Left renal cortex interstitium (tissue), 4 donors: ENCODE data around the gene CACNA1C. TPM values are rescaled to one million over a fixed set of nuclear protein-coding genes. Genes with fewer than 3 reads are reported as not detected.

Source experiments
- DNase-seq, 4 donors: peaks; one replicate each; pipeline ENCODE4 v3.0.0-alpha.2; 2013; ENCODE audit warnings: low read depth in 4 of 4, low spot score in 2 of 4, missing footprints in 1 of 4
- polyA plus RNA-seq, 4 donors: library from polyadenylated mRNA; unstranded; fragments of 120-200 nt; gene quantifications; one replicate each; pipeline ENCODE4 v1.2.1, GENCODE V29; 2013; ENCODE audit not compliant: insufficient read length in 4 of 4

The CACNA1C gene
- polyA plus RNA-seq, 4 donors = 6.4 to 13.1 (median 8.9) TPM

- no peak for DNase-seq
These were observed 137.3 kb downstream of the CACNA1C start for GRCh38 chr12:2190085-2190484.

- no peak for DNase-seq
These were observed 138.2 kb downstream of the CACNA1C start for GRCh38 chr12:2190896-2191533.

DNA sequence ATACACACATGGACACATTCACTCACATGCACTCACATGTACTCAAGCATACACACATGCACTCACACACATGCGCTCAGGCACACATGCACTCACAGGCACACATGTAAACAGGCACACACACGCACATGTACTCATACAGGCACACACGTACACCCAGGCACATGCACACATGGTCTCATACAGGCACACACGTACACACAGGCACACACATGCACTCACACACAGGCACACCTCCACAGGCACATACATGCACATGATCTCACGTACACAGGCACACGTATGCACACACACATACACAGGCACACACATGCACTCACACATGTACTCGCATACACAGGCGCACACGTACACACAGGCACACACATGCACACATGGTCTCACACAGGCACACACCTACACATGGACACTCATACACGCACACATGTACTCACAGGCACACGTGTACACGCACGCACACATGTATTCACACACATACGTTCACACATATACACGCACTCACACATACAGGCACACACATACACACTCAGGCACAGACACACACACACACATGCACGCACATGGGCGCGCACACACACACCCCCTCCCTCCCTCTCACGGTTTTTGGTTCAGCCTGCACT is 138.9 kb downstream of the CACNA1C start:
- DNase-seq = no peak

DNA sequence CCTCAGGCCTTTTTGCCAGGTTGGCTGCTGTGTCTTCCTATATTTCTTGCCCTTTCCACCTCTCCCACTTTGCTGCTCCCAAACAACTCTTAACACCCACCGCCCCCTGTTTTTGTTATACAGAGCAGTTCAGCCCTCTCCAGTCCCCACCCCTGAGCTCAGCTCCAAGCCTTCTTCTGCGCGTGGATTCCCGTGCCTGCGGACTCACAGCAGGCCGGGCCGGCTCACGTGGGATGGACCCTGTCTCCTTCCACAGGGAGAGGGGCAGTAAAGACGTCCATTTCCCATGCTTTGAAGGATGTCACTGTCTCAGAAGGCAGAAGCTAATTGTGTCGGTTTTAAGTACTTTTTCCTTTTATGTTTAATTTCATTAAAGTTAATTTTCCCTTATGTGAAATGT is 139.4 kb downstream of the CACNA1C start:
- DNase-seq = no peak

GRCh38 chr12:2194060-2194459 is 141.3 kb downstream of the CACNA1C start:
- no peak for DNase-seq

GRCh38 chr12:2194571-2194970 is 141.8 kb downstream of the CACNA1C start:
- DNase-seq = no peak

GRCh38 chr12:2195085-2195484 is 142.3 kb downstream of the CACNA1C start:
- no peak for DNase-seq

DNA sequence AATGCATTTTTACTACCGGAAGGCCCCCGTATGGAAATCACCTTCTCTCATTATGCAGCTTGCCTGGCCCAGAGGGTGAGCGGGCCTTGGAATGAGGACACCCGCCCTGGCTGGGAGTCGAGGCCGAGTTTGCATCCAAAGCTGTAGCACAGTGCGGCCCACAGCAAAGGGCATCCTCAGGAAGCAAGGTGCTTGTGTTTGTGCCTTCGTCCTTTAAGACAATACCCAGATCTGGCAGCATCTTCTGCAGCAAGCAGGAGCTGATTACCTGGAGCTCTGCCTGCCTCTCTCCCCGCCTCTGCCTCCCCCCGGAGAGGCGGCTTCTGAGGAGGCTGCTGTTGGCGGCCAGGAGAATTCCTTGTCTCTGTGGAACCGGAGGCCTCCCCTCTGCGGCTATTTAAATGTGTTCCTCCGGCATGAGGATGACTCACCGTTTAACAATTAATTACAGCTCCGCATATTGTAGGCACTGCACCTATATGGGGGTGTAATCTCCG is 145.3 kb downstream of the CACNA1C start:
- DNase-seq = no peak

GRCh38 chr12:2198542-2198941 is 145.8 kb downstream of the CACNA1C start:
- no peak for DNase-seq

GRCh38 chr12:2205996-2206395 is 153.2 kb downstream of the CACNA1C start:
- DNase-seq = no peak

DNA sequence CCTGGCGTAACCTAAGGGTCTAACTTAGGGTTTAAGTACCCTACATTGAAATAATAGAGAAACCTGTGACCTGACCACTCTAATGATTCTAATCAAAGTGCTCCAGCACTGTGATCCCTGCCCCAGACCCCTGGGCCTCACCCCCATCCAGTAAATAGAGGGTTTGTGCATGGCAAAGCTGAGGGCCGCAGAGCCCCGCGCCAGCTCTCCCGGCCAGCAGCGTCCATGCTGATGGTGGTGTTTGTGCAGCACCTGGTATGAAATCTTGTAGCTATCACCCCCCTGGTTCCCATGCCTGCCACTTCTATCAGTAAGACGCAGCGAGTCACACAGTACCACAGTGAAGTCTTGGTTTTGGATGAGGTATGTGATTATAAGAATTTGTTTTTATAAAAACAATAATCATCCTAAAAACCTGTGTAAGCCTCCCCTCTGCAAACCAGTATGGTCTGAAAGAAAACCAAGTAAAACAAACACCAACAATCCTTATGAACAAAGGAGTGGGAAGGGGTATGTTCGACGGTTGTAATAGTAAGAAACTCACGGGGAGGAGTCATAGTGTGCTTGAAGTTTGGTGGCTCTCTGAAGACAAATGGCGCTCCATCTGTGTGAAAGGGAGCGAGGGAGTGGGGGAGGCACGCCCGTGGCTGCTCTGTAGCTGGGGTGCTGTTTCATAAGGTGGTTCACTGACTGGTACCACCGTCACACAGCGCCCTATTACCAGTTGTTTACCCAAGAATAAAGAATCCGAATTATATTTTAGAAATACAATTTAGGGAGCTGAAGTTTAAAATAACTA is 156.2 kb downstream of the CACNA1C start:
- no peak for DNase-seq

DNA sequence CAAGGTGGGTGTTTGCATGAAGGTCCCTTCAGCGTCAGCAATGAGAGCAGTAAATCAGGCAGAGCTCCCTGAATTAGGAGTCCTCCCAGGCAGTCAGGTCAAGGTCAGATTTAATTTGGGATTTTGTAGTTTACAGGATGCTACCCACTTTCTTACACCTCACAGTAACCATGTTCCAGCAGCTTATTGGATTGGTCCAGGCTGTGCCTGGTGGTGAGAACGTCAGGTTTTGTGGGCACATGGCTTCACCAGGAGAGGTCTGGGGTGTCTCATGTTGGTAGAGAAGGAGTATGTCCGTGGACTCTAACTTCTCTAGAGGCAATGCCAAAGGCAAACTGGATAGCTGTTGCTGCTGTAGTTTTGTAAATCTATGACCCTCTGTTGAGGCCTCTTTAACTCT is 158.3 kb downstream of the CACNA1C start:
- no peak for DNase-seq

DNA sequence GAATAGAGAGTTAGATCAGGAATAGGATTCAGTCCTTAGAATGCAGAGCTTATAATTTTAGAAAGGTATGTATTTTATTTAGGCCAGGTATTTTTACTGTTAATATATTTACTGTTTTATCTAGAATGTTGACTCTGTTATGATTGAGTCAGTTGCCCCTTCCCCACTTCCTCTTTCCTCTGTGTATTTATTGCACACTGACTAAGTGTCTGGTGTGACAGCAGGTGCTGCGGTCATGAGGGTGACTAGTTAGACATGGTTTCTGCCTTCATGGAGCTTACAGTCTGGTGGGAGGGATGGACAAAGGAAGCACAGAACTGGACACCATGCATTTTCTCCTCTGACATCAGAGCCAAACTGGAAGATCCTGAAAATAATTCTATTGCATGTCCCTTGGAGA is 159.8 kb downstream of the CACNA1C start:
- no peak for DNase-seq

DNA sequence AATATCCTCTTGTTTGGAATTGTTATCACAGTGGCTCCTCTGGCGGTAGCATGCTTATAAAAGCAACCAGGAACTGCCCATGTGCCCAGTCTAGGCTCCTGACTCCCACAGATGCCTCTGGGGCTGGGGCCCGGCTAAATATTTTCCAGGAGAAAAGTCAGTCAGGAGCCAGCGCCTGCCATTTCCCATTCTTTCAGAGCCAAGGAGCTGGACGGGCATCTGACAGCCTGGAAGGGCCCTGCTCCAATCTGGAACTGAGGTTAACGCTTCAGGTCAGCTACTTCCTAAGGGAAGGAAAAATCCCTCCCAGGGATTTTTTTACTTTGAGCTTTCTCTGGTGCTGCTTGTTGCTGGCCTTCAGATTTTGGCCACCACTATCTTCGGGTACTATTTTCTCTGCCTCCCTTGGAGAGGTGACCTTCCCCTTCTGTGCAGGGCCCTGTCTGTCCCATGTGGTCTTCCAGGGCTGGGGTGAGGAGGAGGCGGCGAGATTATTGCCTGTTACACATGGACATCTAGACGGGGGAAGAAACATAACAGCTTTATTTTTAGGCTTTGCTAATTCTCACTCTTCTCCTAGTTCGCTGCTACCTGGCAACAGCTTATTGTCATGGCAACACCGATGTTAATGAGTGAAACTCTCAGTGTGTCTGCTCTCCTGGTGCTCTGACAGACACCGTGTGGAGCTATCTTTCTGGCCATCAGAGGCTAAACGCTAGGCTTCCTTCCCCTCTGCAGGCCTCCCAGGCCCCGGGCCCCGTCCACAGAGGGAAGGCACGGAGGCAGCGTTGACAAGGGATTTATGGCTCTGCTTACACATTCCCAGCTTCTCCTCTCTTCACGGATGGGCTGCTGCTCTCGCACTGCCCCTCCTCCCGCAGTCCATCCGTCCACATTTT is 160.4 kb downstream of the CACNA1C start:
- peak; percentile 51 to 71 (median 66) for DNase-seq

DNA sequence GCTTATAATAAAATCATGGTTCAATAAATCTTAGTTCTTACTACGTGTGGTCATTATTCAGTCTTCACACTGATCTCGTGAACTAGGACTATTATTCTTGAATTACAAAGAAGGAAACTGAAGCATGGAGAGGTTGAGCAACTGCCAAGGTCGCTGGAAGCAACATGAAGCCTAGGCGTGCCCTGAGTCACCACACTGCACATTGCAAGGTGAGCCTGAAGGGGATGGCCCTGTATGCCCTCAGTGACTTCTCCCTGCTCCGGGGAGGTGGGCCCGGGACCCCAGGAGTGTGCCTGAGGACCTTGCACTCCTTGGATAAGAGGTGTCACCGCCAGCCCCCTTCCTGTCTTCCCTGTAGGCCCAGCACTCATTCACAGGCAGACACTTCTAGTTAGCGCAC is 161.6 kb downstream of the CACNA1C start:
- DNase-seq = no peak

- no peak for DNase-seq
These were observed 163.1 kb downstream of the CACNA1C start for GRCh38 chr12:2215709-2216560.

GRCh38 chr12:2218706-2219105 is 165.9 kb downstream of the CACNA1C start:
- DNase-seq = no peak

GRCh38 chr12:2221030-2221621 is 168.3 kb downstream of the CACNA1C start:
- DNase-seq = no peak

GRCh38 chr12:2222691-2223090 is 169.9 kb downstream of the CACNA1C start:
- no peak for DNase-seq
